Measurements from ENCODE around the gene SRMS.
"Not testable (repeated sequence)": the region's sequence is repeated elsewhere in the genome, so short reads cannot be mapped to it uniquely, and the experiment has no call there.

The SRMS gene

GRCh38 chr20:63578224-63579016 is 30.9 kb upstream of the SRMS start:
- DNase-seq (ENCODE audit: low read depth in 3 of 3): no peak

GRCh38 chr20:63577317-63577894 is 29.9 kb upstream of the SRMS start:
- DNase-seq (ENCODE audit: low read depth in 3 of 3): no peak

DNA sequence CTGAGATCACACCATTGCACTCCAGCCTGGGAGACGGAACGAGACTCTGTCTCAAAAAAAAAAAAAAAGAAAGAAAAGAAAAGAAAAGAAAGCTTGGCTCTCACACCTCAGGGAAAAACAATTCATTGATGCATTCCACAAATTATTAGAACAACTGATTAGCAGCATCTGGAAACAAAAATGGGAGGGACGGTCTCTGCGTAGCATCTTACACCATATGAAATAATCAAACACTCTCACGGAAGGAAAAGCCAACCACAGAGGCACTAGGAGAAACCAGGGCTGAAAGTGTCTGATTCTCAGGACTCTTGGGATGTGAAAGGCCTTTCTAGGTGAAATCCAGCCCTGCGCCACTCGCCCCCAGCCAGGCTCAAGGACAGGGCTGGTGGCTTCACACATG is 28.8 kb upstream of the SRMS start:
- DNase-seq (ENCODE audit: low read depth in 3 of 3): no peak

- DNase-seq (ENCODE audit: low read depth in 3 of 3): no peak
Observed at GRCh38 chr20:63574829-63575743, 27.5 kb upstream of the SRMS start.

GRCh38 chr20:63574156-63574828 is 26.7 kb upstream of the SRMS start, which contains the start of gene HELZ2:
TSS of gene HELZ2 (minus strand) at chr20:63574239. CDS start at chr20:63572385, 1,854 bp downstream.
- peak in 2 of 3 experiments; percentile 59 to 69 for DNase-seq (ENCODE audit: low read depth in 3 of 3)

GRCh38 chr20:63573647-63574131 is 26.1 kb upstream of the SRMS start:
- no peak for DNase-seq (ENCODE audit: low read depth in 3 of 3)

- DNase-seq (ENCODE audit: low read depth in 3 of 3): no peak
Observed at GRCh38 chr20:63572788-63573646, 25.5 kb upstream of the SRMS start.

DNA sequence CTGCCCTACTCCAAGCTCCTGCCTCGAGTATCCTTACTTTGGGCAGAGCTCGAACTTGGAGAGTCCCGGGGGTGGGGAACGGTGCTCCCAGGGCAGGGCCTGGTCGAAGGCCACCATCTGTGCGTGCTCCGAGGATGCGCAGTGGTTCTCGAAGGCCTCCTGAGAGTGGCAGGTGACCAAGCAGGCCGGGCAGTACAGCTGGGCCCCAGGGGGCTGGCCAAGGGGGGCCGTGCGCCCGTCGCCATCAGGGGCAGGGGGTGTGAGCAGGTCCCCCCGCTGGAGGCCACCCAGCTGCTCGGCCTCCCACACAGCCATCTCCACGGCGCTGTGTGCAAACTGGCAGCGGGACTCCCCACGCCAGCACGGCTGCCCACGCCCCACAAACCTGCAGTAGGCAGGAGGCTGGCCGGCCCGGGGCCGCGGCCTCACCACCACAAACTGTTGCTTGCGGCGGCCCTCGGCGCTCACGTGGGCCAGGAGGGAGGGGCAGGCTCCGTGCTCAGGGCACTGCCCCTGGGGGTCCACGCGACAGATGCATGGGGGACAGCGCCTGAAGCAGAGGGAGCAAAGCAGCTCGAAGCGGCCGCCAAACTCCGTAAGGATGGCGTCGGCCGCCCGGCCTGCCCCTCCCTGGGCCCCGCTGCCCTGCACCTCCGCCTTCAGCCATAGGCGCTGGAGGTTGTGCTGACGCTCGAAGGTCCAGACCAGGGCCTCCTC is 24.7 kb upstream of the SRMS start:
- DNase-seq (ENCODE audit: low read depth in 3 of 3): no peak

DNA sequence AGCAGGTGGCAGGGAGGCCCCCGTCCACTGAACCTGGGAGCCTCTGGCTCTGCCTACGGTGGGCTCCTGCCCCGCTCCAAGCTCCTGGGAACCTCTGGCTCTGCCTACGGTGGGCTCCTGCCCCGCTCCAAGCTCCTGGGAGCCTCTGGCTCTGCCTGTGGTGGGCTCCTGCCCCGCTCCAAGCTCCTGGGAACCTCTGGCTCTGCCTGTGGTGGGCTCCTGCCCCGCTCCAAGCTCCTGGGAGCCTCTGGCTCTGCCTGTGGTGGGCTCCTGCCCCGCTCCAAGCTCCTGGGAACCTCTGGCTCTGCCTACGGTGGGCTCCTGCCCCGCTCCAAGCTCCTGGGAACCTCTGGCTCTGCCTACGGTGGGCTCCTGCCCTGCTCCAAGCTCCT is 23.5 kb upstream of the SRMS start:
- not testable (repeated sequence) for DNase-seq (ENCODE audit: low read depth in 3 of 3)

- no peak for DNase-seq (ENCODE audit: low read depth in 3 of 3)
Observed at GRCh38 chr20:63570281-63571086, 22.9 kb upstream of the SRMS start.

- DNase-seq (ENCODE audit: low read depth in 3 of 3): no peak
Observed at GRCh38 chr20:63568986-63569949, 21.7 kb upstream of the SRMS start.

GRCh38 chr20:63568170-63568981 is 20.8 kb upstream of the SRMS start:
- DNase-seq (ENCODE audit: low read depth in 3 of 3): no peak

DNA sequence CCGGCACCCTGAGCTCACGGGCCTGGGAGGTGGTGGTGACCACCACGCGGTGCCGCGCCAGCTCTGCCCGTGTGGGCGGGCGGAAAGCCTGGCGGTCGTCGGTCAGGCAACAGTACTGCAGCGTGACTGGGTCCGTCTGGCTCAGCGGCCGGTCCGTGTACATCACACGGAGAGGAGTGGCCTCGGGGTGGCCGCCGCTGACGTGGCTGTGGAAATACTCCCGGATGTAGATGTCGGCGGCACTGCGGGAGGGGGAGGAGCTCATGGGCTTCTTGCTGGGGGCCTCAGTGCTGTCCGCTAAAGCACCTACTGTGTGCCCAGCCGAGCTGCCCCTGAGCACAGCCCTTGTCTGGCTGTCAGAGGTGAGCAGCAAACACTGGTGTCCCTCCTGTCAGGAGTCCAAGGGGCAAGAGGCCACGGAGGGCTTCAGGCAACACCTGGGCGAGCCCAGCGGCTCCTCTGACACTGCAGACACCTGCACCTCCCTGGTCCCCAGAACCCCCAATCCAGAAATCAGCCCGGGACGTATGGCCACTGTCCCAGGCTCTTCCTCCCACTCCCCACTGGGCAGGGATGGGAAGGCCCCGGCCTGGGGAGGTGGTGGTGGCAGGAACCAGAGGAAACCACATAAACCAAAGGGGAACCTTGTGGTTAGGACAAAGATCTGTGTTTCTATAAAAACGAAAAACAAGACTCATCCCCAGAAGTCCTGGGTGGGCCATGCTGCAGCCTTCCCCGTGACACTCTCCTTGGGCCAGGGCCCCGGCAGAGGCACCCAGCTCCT is 20.0 kb upstream of the SRMS start:
- DNase-seq (ENCODE audit: low read depth in 3 of 3): no peak

GRCh38 chr20:63567136-63567385 is 19.5 kb upstream of the SRMS start:
- no peak for DNase-seq (ENCODE audit: low read depth in 3 of 3)

DNA sequence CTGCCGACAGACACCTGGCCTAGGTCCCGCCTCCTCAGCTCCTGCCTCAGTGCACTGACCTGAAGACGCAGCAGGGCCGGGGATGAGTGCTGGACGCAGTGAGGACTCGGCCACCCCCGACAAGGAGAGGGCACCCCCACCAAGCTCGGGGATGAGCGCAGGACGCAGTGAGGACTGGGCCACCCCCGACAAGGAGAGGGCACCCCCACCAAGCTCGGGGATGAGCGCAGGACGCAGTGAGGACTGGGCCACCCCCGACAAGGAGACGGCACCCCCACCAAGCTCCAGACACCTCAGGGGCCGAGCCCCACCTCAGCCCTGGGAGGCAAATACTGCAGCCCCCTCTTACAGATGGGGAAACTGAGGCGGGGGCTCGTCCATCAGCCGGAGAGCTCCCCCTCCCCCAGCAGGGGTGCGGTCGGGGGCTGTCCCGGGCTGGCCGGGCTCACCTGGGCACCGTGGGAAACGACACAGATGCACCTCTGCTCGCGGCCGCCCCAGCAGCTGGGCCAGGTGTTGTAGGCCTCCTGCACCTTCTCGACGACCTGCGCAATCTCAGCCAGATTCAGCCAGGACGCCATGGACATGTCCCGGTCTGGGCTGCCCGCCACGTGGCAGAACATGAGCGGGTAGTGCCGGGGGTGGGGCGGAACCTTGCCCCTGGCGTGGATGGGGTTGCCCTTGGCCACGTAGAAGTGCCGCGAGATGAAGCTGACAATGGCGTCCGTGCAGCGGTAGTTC is 19.0 kb upstream of the SRMS start:
- DNase-seq (ENCODE audit: low read depth in 3 of 3): no peak

Measured in stimulated activated CD4-positive, alpha-beta T cell treated with anti-CD3 and anti-CD28 coated beads, TNF-alpha, amount 100 ng/mL, for 4 hours (primary cell).